Left lobe of liver (tissue), 2 donors: Measurements from ENCODE around the gene DNAH3. TPM values are rescaled to one million over a fixed set of nuclear protein-coding genes. Genes with fewer than 3 reads are reported as not detected.
"Not testable (repeated sequence)": the region's sequence is repeated elsewhere in the genome, so short reads cannot be mapped to it uniquely, and the experiment has no call there.

ENCODE experiments used
- ATAC-seq: fragments of 200-7000 bp; cut with Tn5 transposase; one replicate; pipeline ENCODE4 v1.9.1; 2020; ENCODE audit warnings: mild to moderate bottlenecking, moderate library complexity
- DNase-seq: peaks from one replicate; pipeline ENCODE4 v3.0.0-alpha.2; 2020; ENCODE audit warnings: low spot score
- total RNA-seq: library from RNA; stranded (reverse); gene quantifications from one replicate; pipeline ENCODE4 v1.2.1, GENCODE V29; 2021
- donor health status: DM: no; HTN: no; CAD: no; lungs with moderate emphysema.
- donor health status: DM: no; HTN: yes; CAD: no.

DNAH3 gene
- total RNA-seq, 1 donor from 2014 or later: not detected

DNA sequence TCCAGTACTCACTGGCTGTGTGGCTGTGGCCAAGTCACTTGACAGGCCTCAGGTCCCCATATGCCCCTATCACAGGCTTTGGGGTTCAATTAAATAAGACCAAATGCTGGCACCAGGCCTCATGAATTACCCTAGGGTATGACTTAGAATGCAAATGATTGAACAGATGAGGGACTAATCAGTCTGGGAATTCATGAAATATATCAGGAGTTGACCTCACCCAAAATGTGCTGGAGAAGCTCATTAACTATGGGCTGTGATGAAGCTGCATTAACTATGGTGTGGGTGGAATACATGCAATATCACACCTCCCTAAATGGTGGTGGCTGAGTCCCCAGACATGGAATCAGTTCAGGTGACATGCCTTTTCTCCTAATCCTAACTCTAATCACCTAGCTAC is 72.1 kb downstream of the DNAH3 start:
- DNase-seq: no peak
- no peak for ATAC-seq

DNA sequence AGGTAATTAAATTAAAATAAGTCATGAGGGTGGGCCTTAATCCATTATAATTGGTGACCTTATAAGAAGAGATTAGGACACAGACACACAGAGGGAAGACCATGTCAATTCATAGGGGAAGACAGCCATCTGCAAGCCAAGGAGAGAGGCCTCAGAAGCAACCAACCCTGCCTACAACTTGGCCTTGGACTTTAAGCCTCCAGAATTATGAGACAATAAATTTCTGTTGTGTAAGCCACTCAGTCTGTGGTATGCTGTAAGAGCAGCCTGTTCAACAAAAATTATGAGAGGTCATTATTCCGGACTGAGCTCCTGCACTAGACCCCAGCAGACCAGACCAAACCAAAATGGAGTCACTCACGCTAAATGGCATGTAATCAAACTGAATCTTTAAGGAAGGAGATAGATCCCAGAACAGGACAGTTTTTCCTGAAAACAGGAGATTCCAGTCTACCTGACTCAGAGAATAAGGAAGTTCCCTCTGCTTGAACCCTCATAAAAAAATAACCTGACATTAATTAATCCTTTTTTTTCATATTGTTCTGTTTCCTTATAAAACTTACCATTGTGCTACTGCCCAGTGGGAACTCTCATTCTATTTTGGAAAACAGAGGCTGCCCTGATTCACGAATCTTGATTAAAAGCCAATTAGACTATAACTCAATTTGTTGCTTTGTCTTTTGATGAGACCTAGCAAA is 74.3 kb downstream of the DNAH3 start:
- ATAC-seq: no peak
- DNase-seq: no peak

DNA sequence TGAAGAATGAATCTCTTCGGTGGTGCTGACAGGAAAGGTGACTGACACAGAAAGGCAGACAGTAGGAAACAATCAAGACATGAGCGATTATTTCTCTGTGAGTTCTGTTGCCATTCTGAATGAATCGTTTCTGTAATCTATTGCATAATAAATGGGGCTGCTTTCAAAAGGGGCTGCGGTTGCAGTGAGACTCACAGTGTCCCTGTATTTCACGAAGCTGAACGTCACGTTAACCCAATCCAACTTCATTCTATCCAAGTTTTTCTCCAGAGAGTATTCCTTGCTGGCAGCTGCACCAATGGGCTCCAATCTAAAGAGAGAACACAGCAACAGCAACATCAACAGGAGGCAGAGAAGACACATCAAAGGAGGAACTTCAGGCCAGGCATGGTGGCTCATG is 75.4 kb downstream of the DNAH3 start:
- DNase-seq: no peak
- ATAC-seq: no peak

DNA sequence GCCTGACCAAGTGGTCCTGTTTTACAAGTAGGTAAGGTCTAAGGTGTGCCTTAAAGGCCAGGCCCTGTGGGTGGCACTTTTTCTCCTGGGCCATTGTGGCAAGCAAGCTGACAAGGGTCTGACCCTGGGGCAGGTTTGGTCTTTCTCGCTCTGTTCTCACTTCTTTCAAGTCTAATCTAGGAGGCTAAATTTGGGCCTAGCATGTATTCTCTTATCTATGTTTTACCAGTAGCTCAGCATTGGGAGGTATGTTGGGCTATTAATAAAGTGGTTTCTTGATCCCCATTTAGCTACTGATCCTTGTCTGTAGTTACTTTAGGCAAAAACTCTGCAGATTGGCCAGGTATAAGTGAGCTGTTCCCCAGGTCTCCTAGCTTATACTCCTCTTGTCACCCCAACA is 77.7 kb downstream of the DNAH3 start:
- ATAC-seq (no peak), DNase-seq (no peak)

DNA sequence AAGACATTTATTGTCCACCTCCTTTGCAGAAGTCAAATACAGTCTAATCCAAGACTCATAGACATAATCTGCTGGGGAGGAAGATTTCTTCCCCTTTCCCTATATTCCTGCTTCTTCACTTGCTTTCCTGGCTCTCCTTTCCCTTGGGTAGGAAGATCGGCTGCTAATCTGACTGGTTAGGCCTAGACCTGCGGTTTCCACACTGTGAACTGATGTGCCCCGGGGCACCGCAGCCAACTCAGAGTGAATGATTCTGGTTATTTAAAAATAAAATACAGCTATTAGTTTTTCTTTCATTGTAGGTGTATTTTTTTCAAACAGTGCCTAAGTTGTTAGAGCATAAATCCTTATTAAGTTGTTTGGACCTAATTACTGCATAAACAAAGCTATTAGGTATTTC is 78.9 kb downstream of the DNAH3 start:
- DNase-seq: no peak
- ATAC-seq: no peak

DNA sequence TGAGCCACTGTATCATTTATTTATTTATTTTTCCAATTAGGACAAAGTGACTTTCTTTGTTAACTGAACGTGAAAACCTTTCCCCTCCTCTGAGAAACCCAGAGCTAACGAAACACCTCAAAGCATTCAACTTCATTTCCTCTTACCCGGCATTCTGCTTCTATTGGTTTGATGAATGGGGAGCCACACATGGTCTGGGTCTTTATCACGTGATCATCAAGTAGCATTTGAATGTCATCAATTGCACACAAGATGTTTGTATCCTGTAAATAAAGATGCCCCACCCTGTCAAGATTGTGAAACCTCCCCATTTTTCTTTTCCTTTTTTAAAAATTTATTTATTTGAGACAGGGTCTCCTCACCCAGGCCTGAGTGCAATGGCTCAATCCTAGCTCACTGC is 80.1 kb downstream of the DNAH3 start:
- ATAC-seq: no peak
- DNase-seq: no peak

DNA sequence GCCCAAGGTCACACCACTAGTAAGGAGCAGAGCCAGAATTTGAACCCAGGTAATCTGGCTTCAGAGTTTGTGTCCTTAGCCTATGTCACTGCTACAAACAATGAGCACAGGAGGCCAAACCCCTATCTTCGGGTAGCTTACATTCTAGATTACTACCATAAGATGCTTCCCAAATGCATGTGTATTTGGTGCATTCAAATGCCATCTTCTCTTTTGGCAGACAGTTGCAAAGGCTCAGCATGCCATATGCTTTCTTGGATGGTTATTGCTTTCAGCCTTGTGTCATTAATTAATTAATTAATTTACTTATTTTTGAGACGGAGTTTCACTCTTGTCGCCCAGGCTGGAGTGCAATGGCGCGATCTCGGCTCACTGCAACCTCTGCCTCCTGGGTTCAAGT is 80.7 kb downstream of the DNAH3 start:
- ATAC-seq (no peak), DNase-seq (no peak)

DNA sequence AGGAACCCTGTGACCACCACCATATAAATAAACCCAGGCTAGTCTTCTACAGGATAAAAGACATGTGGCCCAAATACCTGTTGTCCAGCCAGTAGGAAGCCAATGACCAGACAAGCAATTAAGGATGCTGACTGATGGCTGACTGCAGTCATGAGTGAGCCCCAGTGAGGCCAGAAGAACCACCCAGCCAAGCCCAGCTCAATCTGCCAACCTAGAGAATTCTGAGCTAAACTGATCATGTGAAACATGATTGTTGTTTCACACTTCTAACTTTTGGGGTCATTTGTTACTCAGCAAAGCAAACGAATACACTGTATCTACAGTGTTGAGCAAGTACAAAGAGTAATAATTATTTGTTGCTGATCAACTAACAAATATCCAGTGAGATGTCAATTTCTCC is 86.4 kb downstream of the DNAH3 start:
- no peak for DNase-seq
- ATAC-seq: no peak

DNA sequence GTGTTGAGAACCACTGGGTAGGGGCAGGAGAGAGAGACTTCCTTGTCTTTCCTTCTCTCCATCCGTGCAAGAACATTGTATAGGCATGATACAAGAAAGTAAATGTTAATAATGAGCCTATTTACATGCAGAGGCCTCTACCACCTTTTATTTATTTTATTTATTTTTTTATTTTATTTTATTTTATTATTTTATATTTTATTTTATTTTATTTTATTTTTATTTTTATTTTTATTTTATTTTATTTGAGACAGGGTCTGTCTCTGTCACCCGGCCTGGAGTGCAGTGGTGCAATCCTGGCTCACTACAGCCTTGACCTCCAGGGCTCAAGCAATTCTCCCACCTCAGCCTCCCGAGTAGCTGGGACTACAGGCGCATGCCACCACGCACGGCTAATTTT is 87.3 kb downstream of the DNAH3 start:
- not testable (repeated sequence) for DNase-seq, ATAC-seq

DNA sequence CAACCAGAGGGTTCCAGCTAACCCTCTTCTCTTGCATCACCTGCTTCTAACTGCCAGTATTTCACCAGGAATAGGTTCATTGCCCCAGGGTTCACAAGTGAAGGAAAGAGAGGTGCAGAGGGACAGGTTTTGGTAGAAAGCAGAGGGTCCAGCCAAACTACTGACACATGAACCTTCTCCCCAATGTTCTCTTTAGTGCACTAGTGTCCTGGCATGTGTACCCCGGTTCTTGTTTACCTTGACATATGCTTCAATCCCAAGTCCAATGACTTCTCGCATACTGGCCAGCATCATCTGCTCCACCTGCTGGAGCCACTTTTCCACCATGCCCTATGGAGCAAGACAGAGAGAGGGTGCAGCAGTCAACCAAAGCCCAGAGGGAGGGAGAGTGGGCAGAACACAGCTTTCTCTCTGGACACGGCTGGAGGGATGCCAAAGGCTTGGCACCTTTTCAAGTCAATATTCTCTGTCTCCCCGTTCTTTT is 90.6 kb downstream of the DNAH3 start:
- ATAC-seq (peak; percentile 94), DNase-seq (peak; percentile 76)

DNA sequence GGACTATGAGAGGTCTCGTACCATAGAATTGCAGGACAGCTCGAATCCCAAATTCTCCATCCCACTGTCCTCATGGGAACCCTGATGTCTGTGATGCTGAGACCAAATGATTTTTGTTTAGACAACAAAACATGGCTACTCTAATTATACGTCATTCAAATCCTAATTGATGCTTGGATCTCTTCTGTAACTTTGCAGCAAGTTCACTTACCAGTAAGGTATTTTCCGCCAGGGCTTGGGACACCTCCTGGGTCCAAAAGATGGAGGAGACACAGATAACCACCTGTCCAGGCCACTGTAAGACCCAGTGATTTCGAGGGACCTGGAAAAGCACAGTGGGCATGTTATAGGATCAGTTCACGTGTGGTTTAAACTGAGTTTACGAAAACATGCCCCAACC is 92.8 kb downstream of the DNAH3 start:
- ATAC-seq: no peak
- no peak for DNase-seq

DNA sequence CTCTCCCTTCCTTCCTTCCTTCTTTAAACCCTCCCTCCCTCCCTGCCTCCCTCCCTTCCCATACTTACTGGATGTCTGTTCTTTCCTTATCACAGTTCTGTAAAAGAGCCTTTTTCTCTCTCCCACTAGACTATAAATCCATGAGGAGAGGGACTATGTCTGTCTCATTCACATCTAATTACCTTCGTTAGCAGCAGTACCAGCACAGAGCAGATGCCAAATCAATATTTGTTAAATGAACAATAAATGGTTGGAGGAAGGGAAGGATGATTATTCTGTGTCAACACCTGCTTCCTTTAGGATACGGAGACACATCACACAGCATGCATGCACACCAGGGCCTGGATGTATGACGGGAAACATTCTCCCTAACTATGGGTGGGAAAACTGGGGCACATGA is 94.2 kb downstream of the DNAH3 start:
- ATAC-seq (no peak), DNase-seq (no peak)

DNA sequence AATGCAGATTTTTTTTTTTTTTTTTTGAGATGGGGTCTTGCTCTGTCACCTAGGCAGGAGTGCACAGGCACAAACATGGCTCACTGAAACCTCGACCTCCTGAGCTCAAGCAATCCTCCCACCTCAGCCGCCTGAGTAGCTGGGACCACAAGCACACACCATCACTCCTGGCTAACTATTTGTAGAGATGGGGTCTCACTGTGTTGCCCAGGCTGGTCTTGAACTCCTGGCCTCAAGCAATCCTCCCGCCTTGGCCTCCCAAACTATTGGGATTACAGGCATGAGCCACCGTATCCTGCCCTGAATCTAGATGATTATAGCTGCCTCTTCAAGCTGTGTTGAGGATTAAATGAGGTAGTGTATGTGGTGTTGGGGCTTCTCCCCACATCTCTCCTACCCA is 94.9 kb downstream of the DNAH3 start:
- ATAC-seq: not testable (repeated sequence)

DNA sequence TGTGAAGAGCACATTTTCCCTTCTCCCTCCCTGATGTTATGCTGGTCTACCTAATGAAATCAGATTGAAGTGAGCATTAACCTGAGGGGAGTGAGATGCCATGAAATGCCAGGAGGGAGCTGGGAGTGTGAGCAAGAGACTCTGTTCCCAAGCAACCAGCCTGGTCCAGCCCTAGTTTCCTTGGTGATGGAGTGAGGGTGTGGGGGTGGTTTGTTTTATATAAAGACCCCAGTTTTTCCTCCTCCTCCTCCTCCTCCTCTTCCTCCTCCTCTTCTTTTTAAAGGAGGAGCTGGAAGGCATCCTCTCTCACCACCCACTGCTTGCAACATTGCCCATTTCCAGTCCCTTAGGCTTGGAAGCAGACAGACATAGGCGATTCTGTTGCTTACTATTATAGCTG is 97.1 kb downstream of the DNAH3 start:
- DNase-seq (no peak), ATAC-seq (no peak)

More for the DNA sequence above, 94.9 kb downstream of the DNAH3 start:
- not testable (repeated sequence) for DNase-seq

DNA sequence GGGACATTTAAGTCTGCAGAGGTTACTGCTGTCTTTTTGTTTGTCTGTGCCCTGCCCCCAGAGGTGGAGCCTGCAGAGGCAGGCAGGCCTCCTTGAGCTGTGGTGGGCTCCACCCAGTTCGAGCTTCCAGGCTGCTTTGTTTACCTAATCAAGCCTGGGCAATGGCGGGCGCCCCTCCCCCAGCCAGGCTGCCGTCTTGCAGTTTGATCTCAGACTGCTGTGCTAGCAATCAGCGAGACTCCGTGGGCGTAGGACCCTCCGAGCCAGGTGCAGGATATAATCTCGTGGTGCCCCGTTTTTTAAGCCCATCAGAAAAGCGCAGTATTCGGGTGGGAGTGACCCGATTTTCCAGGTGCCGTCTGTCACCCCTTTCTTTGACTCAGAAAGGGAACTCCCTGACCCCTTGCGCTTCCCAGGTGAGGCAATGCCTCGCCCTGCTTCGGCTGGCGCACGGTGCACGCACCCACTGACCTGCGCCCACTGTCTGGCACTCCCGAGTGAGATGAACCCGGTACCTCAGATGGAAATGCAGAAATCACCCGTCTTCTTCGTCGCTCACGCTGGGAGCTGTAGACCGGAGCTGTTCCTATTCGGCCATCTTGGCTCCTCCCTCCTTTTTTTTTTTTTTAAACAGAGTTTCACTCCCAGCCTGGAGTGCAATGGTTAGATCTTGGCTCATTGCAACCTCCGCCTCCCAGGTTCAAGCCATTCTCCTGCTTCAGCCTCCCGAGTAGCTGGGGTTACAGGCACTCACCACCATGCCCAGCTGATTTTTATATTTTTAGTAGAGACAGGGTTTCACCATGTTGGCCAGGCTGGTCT is 102.3 kb downstream of the DNAH3 start:
- DNase-seq, ATAC-seq: not testable (repeated sequence)

DNA sequence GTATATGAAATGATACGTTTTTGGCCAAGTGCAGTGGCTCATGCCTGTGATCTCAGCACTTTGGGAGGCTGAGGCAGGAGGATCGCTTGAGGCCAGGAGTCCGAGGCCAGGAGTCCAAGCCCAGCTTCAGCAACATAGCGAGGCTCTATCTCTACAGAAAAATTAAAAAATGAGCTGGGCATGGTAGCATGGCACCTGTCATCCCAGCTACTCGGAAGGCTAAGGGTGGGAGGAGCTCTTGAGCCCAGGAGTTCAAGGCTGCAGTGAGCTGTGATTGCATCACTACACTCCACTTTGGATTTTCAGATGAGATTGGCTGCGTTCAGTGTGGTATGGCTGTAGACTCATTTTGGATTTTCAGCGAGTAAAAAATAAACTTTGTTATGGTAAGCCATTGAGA is 112.4 kb downstream of the DNAH3 start:
- ATAC-seq (no peak), DNase-seq (no peak)

DNA sequence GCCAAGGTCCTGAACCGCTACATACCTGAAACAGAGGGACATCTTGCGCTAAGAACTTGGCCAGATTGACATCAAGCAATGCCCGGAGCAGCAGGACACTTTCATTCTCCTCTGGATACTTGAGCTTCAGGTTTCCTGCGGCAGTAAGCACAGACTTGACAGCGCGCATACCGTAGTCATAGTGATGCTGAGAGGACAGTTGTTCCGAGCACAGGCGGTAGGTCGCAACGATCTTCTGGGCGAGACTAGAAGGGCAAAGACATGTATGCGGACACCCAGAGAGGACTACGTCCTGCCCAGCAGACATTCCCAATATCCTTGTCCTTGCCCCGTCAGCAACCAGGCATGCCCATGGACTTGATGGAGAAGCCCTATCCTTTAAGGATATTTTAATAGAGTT is 112.9 kb downstream of the DNAH3 start:
- DNase-seq: no peak
- ATAC-seq: no peak

DNA sequence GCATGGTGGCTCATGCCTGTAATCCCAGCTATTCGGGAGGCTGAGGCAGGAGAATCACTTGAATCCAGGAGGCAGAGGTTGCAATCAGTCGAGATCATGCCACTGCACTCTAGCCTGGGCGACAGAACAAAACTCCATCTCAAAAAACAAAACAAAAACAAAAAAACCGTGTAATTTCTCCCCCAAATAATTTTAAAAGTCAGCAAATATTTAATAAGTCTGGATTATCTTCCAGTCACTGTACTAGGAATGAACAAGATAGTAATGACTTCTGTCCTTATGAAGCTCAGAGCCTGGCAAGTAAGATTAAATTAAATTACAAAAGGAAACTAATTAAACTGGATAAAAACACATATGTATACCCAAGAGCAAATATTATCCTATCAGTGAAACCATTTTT is 113.5 kb downstream of the DNAH3 start:
- no peak for DNase-seq
- no peak for ATAC-seq

DNA sequence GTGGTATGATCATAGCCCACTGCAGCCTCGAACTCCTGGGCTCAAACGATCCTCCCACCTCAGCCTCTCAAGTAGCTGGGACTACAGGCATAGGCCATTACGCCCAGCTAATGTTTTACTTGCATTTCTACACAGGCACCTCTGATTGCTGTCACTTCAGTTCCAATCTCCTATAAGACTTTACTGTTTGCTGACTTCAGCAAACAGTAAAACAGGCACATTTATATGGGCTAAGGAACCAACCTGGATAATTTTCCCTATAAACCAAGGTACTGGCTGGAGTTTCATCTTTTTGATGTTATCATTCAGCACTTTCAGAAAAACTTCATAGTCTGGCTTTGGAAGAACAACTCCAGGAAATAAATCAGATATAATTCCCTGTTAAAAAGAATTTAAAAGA is 114.2 kb downstream of the DNAH3 start:
- DNase-seq: no peak
- ATAC-seq: no peak

DNA sequence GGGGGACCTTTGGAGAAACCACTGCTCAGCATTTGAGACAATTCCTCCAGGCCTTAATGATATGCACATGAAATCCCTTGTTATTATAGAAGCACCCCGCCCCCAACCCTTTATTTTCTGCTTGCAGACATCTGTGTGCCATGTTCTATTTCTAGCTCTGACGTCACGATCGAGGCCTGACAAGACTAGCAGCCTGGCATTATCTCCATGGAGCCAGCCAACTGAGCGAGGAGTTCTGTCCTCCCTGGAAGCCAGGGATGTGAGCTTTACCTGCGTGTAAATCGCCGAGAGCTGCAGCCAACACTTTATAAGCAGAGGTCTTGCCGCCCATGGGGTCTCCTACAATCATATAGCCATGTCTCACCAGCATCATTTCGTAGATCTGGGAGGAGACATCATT is 116.9 kb downstream of the DNAH3 start:
- no peak for ATAC-seq
- DNase-seq: no peak

DNA sequence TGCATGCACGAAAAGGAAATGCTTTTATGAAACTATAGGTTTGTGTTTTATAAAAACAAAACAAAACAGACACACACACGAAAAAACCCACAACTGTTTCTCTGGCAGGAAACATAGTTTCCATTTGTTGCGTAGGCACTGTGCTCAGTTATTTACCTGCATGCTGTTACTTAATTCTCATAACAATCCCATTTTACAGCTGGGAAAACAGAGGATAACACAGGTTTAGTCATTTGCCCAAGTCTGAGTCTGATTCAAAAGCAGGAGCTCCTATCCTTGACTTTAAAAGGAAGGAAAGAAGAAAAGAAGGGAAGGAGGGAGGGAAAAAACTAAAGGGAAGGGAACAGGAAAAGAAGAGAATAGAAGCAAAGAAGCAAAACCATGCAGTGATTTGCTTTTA is 117.4 kb downstream of the DNAH3 start:
- DNase-seq: no peak
- no peak for ATAC-seq

DNA sequence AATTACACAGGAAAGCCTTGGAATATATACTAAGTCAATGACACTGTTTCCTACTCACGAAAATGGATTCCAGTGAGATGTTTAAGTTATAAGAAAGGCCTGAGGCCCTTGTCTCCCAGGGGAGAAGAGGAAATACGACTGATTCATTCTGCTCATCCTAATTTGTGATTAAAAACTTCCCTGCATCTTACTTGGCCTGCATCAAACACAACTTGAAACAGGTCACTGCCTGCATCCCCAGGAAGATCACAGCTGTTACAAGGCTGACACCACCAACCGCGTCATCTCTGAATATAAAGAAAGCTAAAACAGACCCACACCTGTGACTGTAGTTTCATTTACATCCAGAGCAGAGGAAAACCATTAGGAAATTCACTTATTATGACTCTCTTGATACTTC is 121.9 kb downstream of the DNAH3 start:
- DNase-seq: no peak
- no peak for ATAC-seq
